Panc1 (cell line): ENCODE data around the gene PDCD10.

Experiments used
- POLR2AphosphoS5 ChIP-seq: IDR thresholded peaks from 2 replicates; pipeline ENCODE4 v1.6.1; 2012; ENCODE audit warnings: mild to moderate bottlenecking, low read depth, low read length, moderate library complexity
- SIN3A ChIP-seq: IDR thresholded peaks from 2 replicates; pipeline ENCODE4 v1.6.1; 2012; ENCODE audit warnings: low read depth, mild to moderate bottlenecking, low read length, moderate library complexity, borderline replicate concordance; ENCODE audit not compliant: insufficient read depth
- TF ChIP-seq, protein P1 (sequence below): fragments of 450-650 bp; IDR thresholded peaks from 2 replicates; pipeline ENCODE4 v1.5.1; 2017; ENCODE audit warnings: mild to moderate bottlenecking
- TF ChIP-seq, protein P2 (sequence below), 2 experiments: IDR thresholded peaks; 2 replicates each; pipeline ENCODE4 v1.6.1; 2011 to 2012; ENCODE audit warnings: low read depth in 2 of 2, control low read depth in 1 of 2, low read length in 1 of 2, mild to moderate bottlenecking in 1 of 2, moderate library complexity in 1 of 2; ENCODE audit not compliant: insufficient read depth in 1 of 2

DNA sequence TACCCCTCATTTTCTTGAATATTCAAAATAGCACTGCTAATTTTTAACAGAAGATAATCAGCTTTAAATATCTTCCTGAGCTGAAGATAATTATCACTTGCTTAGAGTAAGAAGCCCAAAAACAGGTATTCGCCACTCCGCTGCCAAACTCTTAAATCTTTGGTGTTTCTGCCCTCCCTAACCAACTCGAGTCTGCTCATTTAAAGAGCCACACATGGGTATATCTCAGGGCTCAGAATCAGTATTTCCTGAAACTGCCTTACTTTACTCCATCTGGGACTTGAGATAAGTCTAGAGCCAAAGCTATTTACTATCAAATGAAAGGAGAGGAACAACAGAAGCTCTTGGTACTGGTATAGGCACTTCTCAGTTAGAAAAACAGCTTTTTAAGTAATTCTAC is 10.8 kb downstream of the PDCD10 start:
- TF ChIP-seq, protein P1, sequence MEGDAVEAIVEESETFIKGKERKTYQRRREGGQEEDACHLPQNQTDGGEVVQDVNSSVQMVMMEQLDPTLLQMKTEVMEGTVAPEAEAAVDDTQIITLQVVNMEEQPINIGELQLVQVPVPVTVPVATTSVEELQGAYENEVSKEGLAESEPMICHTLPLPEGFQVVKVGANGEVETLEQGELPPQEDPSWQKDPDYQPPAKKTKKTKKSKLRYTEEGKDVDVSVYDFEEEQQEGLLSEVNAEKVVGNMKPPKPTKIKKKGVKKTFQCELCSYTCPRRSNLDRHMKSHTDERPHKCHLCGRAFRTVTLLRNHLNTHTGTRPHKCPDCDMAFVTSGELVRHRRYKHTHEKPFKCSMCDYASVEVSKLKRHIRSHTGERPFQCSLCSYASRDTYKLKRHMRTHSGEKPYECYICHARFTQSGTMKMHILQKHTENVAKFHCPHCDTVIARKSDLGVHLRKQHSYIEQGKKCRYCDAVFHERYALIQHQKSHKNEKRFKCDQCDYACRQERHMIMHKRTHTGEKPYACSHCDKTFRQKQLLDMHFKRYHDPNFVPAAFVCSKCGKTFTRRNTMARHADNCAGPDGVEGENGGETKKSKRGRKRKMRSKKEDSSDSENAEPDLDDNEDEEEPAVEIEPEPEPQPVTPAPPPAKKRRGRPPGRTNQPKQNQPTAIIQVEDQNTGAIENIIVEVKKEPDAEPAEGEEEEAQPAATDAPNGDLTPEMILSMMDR, result no peak
- TF ChIP-seq, protein P2, sequence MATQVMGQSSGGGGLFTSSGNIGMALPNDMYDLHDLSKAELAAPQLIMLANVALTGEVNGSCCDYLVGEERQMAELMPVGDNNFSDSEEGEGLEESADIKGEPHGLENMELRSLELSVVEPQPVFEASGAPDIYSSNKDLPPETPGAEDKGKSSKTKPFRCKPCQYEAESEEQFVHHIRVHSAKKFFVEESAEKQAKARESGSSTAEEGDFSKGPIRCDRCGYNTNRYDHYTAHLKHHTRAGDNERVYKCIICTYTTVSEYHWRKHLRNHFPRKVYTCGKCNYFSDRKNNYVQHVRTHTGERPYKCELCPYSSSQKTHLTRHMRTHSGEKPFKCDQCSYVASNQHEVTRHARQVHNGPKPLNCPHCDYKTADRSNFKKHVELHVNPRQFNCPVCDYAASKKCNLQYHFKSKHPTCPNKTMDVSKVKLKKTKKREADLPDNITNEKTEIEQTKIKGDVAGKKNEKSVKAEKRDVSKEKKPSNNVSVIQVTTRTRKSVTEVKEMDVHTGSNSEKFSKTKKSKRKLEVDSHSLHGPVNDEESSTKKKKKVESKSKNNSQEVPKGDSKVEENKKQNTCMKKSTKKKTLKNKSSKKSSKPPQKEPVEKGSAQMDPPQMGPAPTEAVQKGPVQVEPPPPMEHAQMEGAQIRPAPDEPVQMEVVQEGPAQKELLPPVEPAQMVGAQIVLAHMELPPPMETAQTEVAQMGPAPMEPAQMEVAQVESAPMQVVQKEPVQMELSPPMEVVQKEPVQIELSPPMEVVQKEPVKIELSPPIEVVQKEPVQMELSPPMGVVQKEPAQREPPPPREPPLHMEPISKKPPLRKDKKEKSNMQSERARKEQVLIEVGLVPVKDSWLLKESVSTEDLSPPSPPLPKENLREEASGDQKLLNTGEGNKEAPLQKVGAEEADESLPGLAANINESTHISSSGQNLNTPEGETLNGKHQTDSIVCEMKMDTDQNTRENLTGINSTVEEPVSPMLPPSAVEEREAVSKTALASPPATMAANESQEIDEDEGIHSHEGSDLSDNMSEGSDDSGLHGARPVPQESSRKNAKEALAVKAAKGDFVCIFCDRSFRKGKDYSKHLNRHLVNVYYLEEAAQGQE (IDR thresholded peaks at IDR 0.05; ENCODE audit: insufficient read depth in 1 of 2, low read depth in 2 of 2, low read length in 1 of 2), result no peak
- TF ChIP-seq SIN3A, result no peak
- TF ChIP-seq POLR2AphosphoS5, result no peak
